Endodermal cell (in vitro differentiated cells): ENCODE data around the gene SPPL2B. TPM values are rescaled to one million over a fixed set of nuclear protein-coding genes. Genes with fewer than 3 reads are reported as not detected.

Experiments
- DNase-seq: peaks from one replicate; pipeline ENCODE4 v3.0.0-alpha.2; 2017
- H3K27ac ChIP-seq: 2 replicates; pipeline ENCODE4 v1.5.1; 2013; ENCODE audit warnings: mild to moderate bottlenecking, low read depth, low read length, moderate library complexity
- H3K27me3 ChIP-seq: 2 replicates; pipeline ENCODE4 v1.6.1; 2013; ENCODE audit warnings: mild to moderate bottlenecking, low read length, moderate library complexity; ENCODE audit not compliant: insufficient read depth, control insufficient read depth, poor library complexity, severe bottlenecking
- H3K36me3 ChIP-seq: 2 replicates; pipeline ENCODE4 v1.7.0; 2013; ENCODE audit warnings: mild to moderate bottlenecking, low read length, moderate library complexity; ENCODE audit not compliant: control insufficient read depth, insufficient read depth
- H3K4me1 ChIP-seq: one replicate; pipeline ENCODE4 v1.7.0; 2013; ENCODE audit warnings: low read length; ENCODE audit not compliant: control insufficient read depth, insufficient read depth
- H3K4me3 ChIP-seq: 2 replicates; pipeline ENCODE4 v1.5.1; 2013; ENCODE audit warnings: mild to moderate bottlenecking, low read length, moderate library complexity
- H3K9ac ChIP-seq: 2 replicates; pipeline ENCODE4 v1.6.1; 2013; ENCODE audit warnings: mild to moderate bottlenecking, low read length, moderate library complexity; ENCODE audit not compliant: poor library complexity, severe bottlenecking; ENCODE audit errors: extremely low read depth
- H3K9me3 ChIP-seq: 2 replicates; pipeline ENCODE4 v1.6.1; 2013; ENCODE audit warnings: mild to moderate bottlenecking, low read length, moderate library complexity; ENCODE audit not compliant: control insufficient read depth
- H3K27ac Mint-ChIP-seq: 2 replicates; pipeline ENCODE4 v1.8.0; 2020; ENCODE audit warnings: mixed read lengths
- H3K27me3 Mint-ChIP-seq: 2 replicates; pipeline ENCODE4 v1.8.0; 2021; ENCODE audit warnings: mild to moderate bottlenecking, mixed read lengths; ENCODE audit not compliant: insufficient read depth
- H3K36me3 Mint-ChIP-seq: 2 replicates; pipeline ENCODE4 v1.8.0; 2020; ENCODE audit warnings: low read depth, mixed read lengths
- H3K4me1 Mint-ChIP-seq: 2 replicates; pipeline ENCODE4 v1.8.0; 2020; ENCODE audit warnings: mixed read lengths
- H3K4me3 Mint-ChIP-seq: 2 replicates; pipeline ENCODE4 v1.8.0; 2020; ENCODE audit warnings: mild to moderate bottlenecking, moderate library complexity, mixed read lengths
- H3K9me3 Mint-ChIP-seq: 2 replicates; pipeline ENCODE4 v1.8.0; 2020; ENCODE audit warnings: mild to moderate bottlenecking, mixed read lengths
- WGBS, 2 experiments: methylation state at CpG; one replicate each; pipeline versions ENCODE4 v1.1.5 to v1.1.7; 2013; ENCODE audit warnings: missing lambda C conversion rate in 2 of 2, mixed read lengths in 1 of 2; ENCODE audit not compliant: insufficient coverage in 1 of 2, insufficient read length in 1 of 2; 5-methylcytosine and 5-hydroxymethylcytosine counted together
- total RNA-seq, 2 donors: library from RNA; stranded (reverse); fragmentation: NEBNext Ultra II Directional in 1 of 2; extraction: Animal tissue kit (Norgen Biotek cat#: 25700) in 1 of 2; gene quantifications; 2 replicates in 1 of 2; 3 replicates in 1 of 2; pipeline ENCODE4 v1.2.1, GENCODE V29; 2021
- TF ChIP-seq, protein P1 (sequence below): fragments of 200-600 bp; sonication (generic); conservative IDR thresholded peaks from 2 replicates; pipeline ENCODE4 v1.5.0; 2021; ENCODE audit warnings: antibody characterized with exemption, mild to moderate bottlenecking

The SPPL2B gene
- total RNA-seq, 2 donors from 2014 or later = 115 to 118 TPM

DNA sequence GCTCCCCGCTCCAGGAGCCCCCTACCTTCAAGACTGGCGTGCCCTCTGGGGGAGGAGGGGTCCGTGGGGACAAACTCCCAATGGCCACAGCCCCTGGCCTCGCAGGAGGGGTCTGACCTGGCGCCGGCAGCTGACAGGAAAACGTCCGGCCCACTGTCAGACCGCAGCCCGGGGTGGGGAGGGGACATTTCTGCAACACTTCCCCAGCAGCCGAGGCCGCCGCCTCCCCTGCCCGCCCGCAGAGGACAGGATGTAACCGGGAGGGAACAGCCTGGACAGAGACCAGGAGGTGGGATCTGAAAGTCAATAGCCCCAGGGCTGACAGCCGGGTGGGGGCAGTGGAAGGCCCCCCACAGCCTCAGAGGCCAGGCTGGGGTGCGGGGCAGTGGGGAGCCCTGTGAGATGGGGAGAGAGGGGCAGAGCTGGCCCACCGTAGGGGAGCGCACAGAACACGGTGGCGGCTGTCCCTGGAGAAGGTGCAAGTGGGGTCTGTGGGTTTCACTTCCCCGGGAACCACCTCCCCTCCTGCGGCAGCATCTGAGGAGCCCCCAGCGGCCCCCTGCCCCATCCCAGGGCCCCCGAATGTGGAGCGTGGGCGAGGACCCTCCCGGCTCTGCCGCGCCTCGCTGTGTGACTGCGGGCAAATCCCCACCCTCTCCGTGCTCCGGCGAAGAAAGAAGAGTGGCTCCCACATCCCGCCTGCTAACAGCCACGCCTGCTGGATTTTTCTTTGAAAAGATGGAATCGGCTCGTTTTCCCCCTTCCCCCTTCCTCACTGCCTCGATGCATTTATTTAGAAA is 46.2 kb upstream of the SPPL2B start, which contains the start of gene PEAK3:
Gene PEAK3 (minus strand): TSS at position 114 of the 800 bp plus-strand sequence. CDS start 1,244 bp downstream, outside the sequence.
- H3K4me1 Mint-ChIP-seq = no peaks in the 10 kb centered on the region
- Histone ChIP-seq H3K9ac (no peak within 1 kb of the TSS), H3K36me3 (no peaks in the 10 kb centered on the region), H3K9me3 (no peaks in the 10 kb centered on the region), H3K4me1 (no peaks in the 10 kb centered on the region), H3K27ac (no peak within 1 kb of the TSS), H3K4me3 (no peak within 1 kb of the TSS), H3K27me3 (peaks cover 41% of the 10 kb centered on the region)
- H3K27me3 Mint-ChIP-seq = peaks cover 46% of the 10 kb centered on the region
- DNase-seq = peak; percentile 86
- no peak within 1 kb of the TSS for H3K27ac Mint-ChIP-seq
- peak within 1 kb of the TSS; percentile 47 for H3K4me3 Mint-ChIP-seq
- TF ChIP-seq, protein P1, sequence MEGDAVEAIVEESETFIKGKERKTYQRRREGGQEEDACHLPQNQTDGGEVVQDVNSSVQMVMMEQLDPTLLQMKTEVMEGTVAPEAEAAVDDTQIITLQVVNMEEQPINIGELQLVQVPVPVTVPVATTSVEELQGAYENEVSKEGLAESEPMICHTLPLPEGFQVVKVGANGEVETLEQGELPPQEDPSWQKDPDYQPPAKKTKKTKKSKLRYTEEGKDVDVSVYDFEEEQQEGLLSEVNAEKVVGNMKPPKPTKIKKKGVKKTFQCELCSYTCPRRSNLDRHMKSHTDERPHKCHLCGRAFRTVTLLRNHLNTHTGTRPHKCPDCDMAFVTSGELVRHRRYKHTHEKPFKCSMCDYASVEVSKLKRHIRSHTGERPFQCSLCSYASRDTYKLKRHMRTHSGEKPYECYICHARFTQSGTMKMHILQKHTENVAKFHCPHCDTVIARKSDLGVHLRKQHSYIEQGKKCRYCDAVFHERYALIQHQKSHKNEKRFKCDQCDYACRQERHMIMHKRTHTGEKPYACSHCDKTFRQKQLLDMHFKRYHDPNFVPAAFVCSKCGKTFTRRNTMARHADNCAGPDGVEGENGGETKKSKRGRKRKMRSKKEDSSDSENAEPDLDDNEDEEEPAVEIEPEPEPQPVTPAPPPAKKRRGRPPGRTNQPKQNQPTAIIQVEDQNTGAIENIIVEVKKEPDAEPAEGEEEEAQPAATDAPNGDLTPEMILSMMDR = no peak
- WGBS, 2 experiments = 13 to 18% methylated on average over 16 to 38 of the region's 41 CpGs
- no peaks in the 10 kb centered on the region for H3K36me3 Mint-ChIP-seq
- no peaks in the 10 kb centered on the region for H3K9me3 Mint-ChIP-seq

DNA sequence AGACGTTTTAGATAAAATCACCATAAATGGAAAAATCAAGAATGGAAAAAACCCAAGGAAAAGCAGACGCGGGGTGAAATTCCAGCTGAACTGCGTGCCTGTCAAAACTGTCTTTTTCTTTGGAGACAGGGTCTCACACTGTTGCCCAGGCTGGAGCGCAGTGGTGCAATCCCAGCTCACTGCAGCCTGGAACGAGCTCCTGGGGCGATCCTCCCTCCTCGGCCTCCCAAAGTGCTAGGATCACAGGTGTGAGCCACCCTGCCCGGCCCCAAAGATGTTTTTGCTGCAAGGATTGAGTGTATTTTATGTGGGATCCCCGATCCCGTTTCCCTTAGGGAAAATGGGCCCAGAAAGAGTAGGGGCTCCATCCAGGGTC is 45.6 kb upstream of the SPPL2B start:
- Mint-ChIP-seq H3K27ac (no peak overlapping the region), H3K9me3 (no peaks in the 10 kb centered on the region), H3K27me3 (peaks cover 52% of the 10 kb centered on the region), H3K36me3 (no peaks in the 10 kb centered on the region), H3K4me1 (no peaks in the 10 kb centered on the region), H3K4me3 (peak overlapping the region; percentile 47)
- H3K9me3 ChIP-seq = no peaks in the 10 kb centered on the region
- no peaks in the 10 kb centered on the region for H3K36me3 ChIP-seq
- no peak overlapping the region for H3K27ac ChIP-seq
- no peaks in the 10 kb centered on the region for H3K4me1 ChIP-seq
- WGBS, 2 experiments = 69 to 73% methylated on average over 10 to 11 of the region's 11 CpGs
- TF ChIP-seq, protein P1 = no peak
- DNase-seq = no peak
- H3K4me3 ChIP-seq = no peak overlapping the region
- H3K9ac ChIP-seq = no peak overlapping the region
- peaks cover 47% of the 10 kb centered on the region for H3K27me3 ChIP-seq

DNA sequence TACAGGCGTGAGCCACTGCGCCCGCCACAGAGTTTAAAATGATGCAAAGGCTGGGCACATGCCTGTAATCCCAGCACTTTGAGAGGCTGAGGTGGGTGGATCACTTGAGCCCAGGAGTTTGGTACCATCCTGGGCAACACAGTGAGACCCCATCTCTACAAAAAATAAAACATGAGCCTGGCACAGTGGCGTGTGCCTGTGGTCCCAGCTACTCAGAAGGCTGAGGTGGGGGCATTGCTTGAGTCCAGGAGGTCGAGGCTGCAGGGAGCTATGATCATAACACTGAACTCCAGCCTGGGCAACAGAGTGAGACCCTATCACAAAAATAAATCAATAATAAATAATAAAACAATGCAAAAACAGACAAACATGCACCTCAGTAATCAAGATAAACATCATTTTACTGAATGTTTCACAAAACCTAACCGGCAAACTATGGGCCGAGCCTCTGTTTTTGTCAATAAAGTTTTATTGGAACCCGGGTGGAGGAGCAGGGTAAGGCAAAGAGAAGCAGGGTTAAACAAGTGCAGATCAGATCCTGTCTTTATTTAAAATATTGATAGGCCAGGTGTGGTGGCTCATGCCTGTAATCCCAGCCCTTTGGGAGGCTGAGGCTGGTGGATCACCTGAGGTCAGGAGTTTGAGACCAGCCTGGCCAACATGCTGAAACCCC is 44.5 kb upstream of the SPPL2B start:
- no peaks in the 10 kb centered on the region for H3K4me1 Mint-ChIP-seq
- H3K4me3 Mint-ChIP-seq = no peak overlapping the region
- Histone ChIP-seq H3K4me3 (no peak overlapping the region), H3K36me3 (no peaks in the 10 kb centered on the region), H3K27ac (no peak overlapping the region), H3K27me3 (peaks cover 58% of the 10 kb centered on the region), H3K9me3 (no peaks in the 10 kb centered on the region), H3K4me1 (no peaks in the 10 kb centered on the region), H3K9ac (no peak overlapping the region)
- DNase-seq = no peak
- H3K36me3 Mint-ChIP-seq = peaks cover 3% of the 10 kb centered on the region
- no peak overlapping the region for H3K27ac Mint-ChIP-seq
- H3K27me3 Mint-ChIP-seq = peaks cover 63% of the 10 kb centered on the region
- TF ChIP-seq, protein P1 = no peak
- no peaks in the 10 kb centered on the region for H3K9me3 Mint-ChIP-seq
- WGBS, 2 experiments = 91 to 92% methylated on average over 8 of the region's 8 CpGs
